Measurements from ENCODE around the gene VPS13A. TPM values are rescaled to one million over a fixed set of nuclear protein-coding genes. Genes with fewer than 3 reads are reported as not detected.

The VPS13A gene
- polyA plus RNA-seq, 1 experiment: 41.8 TPM

DNA sequence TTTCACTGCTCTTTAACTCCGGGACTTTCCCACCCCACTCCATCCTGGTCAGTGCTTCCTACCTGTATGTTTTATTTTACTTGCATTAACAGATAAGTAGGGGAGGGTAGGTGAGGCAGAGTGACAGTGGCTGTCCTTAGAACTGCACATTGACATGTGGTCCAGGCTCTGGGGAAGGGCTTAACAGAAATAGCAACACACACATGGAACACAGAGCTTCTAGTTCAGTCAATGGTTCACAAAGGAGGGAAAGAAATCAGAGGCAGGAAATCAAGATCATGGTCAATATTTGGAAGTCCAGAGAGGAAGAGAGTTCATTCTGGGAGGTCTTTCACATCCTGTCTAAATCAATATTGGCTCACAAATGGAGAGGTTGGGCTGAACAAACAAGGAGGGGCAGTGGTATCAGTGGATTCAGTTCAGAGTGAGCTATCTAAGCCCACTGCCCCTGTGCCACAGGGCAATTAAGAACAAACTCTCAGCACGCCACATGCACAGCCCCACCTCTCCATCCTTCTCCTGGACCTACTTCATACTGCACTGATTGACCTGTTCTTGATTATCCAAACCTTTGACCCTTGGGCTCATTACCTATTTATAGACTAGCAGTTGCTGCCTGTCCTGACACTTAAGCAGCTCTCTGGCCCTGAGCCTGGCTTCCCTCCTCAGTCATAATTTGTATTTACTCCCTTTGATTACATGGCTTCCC is 6.2 kb upstream of the VPS13A start:
- TF ChIP-seq, protein P1, sequence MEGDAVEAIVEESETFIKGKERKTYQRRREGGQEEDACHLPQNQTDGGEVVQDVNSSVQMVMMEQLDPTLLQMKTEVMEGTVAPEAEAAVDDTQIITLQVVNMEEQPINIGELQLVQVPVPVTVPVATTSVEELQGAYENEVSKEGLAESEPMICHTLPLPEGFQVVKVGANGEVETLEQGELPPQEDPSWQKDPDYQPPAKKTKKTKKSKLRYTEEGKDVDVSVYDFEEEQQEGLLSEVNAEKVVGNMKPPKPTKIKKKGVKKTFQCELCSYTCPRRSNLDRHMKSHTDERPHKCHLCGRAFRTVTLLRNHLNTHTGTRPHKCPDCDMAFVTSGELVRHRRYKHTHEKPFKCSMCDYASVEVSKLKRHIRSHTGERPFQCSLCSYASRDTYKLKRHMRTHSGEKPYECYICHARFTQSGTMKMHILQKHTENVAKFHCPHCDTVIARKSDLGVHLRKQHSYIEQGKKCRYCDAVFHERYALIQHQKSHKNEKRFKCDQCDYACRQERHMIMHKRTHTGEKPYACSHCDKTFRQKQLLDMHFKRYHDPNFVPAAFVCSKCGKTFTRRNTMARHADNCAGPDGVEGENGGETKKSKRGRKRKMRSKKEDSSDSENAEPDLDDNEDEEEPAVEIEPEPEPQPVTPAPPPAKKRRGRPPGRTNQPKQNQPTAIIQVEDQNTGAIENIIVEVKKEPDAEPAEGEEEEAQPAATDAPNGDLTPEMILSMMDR (IDR thresholded peaks at IDR 0.05; ENCODE audit: low read depth, low read length): no peak
- Histone ChIP-seq H3K9me3 (ENCODE audit: control insufficient read depth, insufficient read depth, low read length) (no peaks in the 10 kb centered on the region), H3K4me3 (ENCODE audit: low read depth, low read length) (no peak overlapping the region), H3K27me3 (ENCODE audit: control insufficient read depth, insufficient read depth, low read length) (no peaks in the 10 kb centered on the region), H3K27ac (ENCODE audit: low read depth, low read length) (no peak overlapping the region)
- CTCF ChIA-PET: no interaction called here
- DNase-seq (ENCODE audit: low read depth, low spot score): no peak
- POLR2A ChIA-PET: no interaction called here

DNA sequence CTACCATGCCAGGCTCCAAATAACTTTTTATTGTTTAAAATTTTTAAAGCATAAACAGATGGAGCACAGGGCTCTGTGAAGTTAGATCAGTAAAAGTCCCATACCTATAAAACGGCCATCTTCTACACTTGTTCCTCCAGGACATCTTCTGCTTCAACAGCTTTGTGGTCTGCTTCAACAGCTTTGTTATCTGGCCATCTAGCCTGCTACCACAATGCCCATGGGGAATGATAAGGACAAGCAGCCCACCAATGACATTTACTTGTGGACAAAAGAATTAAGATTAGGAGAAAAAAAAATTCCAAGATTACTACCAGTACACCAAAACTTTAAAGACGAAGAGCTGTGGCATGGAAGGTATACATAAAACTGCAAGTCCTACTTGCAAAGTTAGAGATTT is 2.2 kb upstream of the VPS13A start:
- Histone ChIP-seq H3K27me3 (ENCODE audit: control insufficient read depth, insufficient read depth, low read length) (no peaks in the 10 kb centered on the region), H3K9me3 (ENCODE audit: control insufficient read depth, insufficient read depth, low read length) (no peaks in the 10 kb centered on the region; the same call in 1 of the 2 replicates), H3K4me3 (ENCODE audit: low read depth, low read length) (no peak overlapping the region), H3K27ac (ENCODE audit: low read depth, low read length) (no peak overlapping the region)
- TF ChIP-seq, protein P1 (IDR thresholded peaks at IDR 0.05; ENCODE audit: low read depth, low read length): no peak
- CTCF ChIA-PET: interaction anchor here (3.3 kb wide), 1 partner anchor 8 kb away, joined by 31 read pairs; no protein-coding TSS in a partner anchor
- DNase-seq (ENCODE audit: low read depth, low spot score): no peak
- POLR2A ChIA-PET: no interaction called here

DNA sequence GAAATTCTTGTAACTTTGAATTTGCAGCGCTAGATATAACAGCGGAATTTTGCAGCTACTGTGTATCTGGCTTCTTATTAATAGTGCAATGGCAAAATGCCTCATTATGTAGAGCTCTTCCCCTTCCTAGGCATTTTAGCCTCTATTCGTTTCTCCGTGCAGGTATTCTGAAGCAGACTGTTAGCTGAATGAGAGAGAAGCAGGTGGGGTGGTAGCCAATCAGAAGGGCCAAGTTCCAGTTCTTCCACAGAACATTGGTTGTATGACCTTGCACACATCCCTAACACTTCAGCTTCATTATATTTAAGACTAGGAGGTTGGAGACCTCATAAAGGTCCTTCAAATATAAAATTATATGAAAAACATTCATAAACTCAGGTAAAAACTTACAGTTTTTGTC is 1.2 kb upstream of the VPS13A start:
- no peaks in the 10 kb centered on the region for H3K27me3 ChIP-seq (ENCODE audit: control insufficient read depth, insufficient read depth, low read length)
- no peaks in the 10 kb centered on the region; the same call in 1 of the 2 replicates for H3K9me3 ChIP-seq (ENCODE audit: control insufficient read depth, insufficient read depth, low read length)
- POLR2A ChIA-PET: no interaction called here
- H3K4me3 ChIP-seq (ENCODE audit: low read depth, low read length): no peak overlapping the region
- DNase-seq (ENCODE audit: low read depth, low spot score): no peak
- no peak overlapping the region for H3K27ac ChIP-seq (ENCODE audit: low read depth, low read length)
- CTCF ChIA-PET: interaction anchor here (3.3 kb wide), 1 partner anchor 9 kb away, joined by 31 read pairs; no protein-coding TSS in a partner anchor
- TF ChIP-seq, protein P1 (IDR thresholded peaks at IDR 0.05; ENCODE audit: low read depth, low read length): no peak

DNA sequence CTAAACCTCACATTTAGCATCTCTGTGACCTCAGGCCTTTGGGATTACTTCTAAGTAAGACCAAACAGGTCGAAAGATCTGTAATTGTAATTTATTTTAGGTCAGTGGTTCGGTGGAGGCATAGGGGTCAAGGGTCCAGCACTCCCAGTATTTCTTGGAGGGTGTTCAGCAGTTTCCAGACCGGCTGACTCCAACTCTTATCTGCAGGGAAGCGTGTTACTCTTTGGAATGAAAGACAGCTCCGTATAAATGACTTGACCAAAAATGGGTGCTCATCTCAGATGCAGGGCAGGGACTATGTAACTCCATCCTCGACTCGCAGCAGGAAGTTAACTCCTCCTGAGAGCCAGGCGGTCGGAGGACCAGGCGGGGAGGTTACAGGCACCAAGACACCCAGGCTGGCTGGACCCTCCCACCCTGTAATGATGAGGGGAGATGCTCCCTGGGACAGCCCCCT is 620 bp upstream of the VPS13A start:
- ChIA-PET CTCF (interaction anchor here (0.9 to 3.3 kb wide), 3 partner anchors 10 to 39 kb away, joined by 3 to 31 read pairs (median 6); no protein-coding TSS in a partner anchor), POLR2A (no interaction called here)
- no peaks in the 10 kb centered on the region; the same call in 1 of the 2 replicates for H3K9me3 ChIP-seq (ENCODE audit: control insufficient read depth, insufficient read depth, low read length)
- TF ChIP-seq, protein P1 (IDR thresholded peaks at IDR 0.05; ENCODE audit: low read depth, low read length): no peak
- no peaks in the 10 kb centered on the region for H3K27me3 ChIP-seq (ENCODE audit: control insufficient read depth, insufficient read depth, low read length)
- no peak overlapping the region for H3K27ac ChIP-seq (ENCODE audit: low read depth, low read length)
- H3K4me3 ChIP-seq (ENCODE audit: low read depth, low read length): peak overlapping the region; percentile 91
- no peak for DNase-seq (ENCODE audit: low read depth, low spot score)
